Fibroblast of the aortic adventitia (primary cell): ENCODE results near the gene ANKFN1. TPM values are rescaled to one million over a fixed set of nuclear protein-coding genes. Genes with fewer than 3 reads are reported as not detected.
"Not testable (repeated sequence)": the region's sequence is repeated elsewhere in the genome, so short reads cannot be mapped to it uniquely, and the experiment has no call there.

Experiments
- DNase-seq: peaks from one replicate; pipeline ENCODE4 v3.0.0-alpha.2; 2010; ENCODE audit warnings: low read depth
- H3K4me3 ChIP-seq: 2 replicates; pipeline ENCODE4 v1.5.1; 2011; ENCODE audit warnings: low read depth, mild to moderate bottlenecking, control low read depth, low read length, moderate library complexity
- CTCF ChIP-seq: IDR thresholded peaks from 2 replicates; pipeline ENCODE4 v1.5.1; 2011; ENCODE audit warnings: mild to moderate bottlenecking, low read length, control low read depth, inconsistent platforms; ENCODE audit not compliant: insufficient read depth
- total RNA-seq: library from RNA; depleted of rRNA; stranded (reverse); fragments of >200 nt; gene quantifications from 2 replicates; pipeline ENCODE4 v1.2.3, GENCODE V29; 2012; ENCODE audit warnings: low replicate concordance

Gene ANKFN1
- total RNA-seq, 1 donor, result not detected

DNA sequence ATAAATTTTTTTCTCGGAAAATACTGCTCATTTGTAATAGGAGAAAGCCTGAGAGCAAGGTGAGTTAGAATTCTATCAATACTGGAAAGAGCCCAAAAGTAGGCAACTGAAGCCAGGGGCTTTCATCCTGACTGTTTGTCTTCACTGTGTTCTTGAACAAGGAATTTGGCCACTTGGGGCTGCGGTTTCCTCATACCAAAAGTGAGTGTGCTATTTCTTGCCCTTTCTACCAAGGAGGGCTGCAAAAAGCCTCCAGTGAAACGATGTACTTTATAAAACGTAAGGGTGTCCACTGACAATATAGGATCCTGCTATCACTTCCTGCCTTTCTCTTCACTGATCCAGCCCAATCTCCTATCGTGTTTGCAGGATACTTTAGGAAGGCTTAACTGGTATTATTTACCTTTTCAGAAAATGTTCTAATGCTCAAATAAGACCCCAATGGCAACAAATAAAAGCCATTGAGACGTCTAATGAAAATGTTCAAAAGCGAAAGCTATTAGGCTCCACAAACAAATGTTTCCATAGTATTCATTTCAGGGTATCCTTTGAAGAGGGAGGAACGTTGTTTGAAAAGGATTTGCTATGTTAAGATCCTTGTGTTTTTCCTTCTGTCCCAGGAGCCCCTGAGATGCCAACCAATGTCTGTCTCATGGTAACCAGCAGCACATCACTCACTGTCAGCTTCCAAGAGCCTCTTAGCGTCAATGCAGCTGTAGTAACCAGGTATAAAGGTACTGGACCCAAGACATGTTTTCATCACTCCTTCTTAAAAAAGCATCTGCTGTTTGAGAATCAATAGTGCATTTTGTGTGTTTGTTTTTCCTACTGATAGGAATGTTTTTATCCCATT lies 220.9 kb downstream of the ANKFN1 start:
- no peak for TF ChIP-seq CTCF
- no peak for DNase-seq
- no peak overlapping the region for H3K4me3 ChIP-seq

GRCh38 chr17:56389356-56389755 lies 236.1 kb downstream of the ANKFN1 start:
- DNase-seq, result no peak
- H3K4me3 ChIP-seq, result no peak overlapping the region
- TF ChIP-seq CTCF, result no peak

DNA sequence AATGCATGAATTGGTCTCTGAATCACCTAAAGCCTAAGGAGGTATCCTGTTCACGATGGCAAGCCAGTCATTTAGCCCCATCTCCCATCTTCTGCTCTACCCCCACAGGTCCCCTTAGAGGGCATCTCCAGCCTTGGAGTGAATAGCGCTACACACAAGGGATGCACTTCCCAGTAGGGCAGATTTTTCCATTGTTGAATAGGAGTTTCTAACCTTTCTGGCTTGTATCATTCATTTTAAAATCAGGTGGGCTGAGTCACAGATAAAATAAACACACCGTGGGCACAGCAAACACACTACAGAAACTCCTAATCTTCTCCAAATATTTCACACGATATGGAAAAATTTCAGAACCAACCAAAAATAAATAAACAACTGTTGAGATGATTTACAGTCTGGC lies 239.0 kb downstream of the ANKFN1 start:
- no peak overlapping the region for H3K4me3 ChIP-seq
- no peak for DNase-seq
- no peak for TF ChIP-seq CTCF

DNA sequence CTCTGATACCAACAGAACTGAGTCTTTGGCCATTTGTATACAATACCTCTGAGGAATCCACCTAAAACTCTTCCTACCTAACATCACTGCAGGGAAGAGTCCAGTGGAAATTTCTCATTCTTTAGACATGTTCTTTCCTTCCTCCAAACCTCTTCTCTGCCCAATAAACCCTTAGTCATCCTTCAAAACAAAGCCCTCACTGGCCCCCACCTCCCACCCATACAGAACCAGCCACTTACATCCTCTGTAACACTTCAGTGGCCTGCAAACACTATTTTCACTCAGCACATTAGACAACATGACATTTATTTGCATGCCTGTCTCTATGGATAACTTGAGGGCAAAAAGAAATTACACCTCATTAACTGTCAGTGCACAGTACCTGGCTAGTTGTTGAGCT lies 239.9 kb downstream of the ANKFN1 start:
- DNase-seq, result no peak
- no peak for TF ChIP-seq CTCF
- no peak overlapping the region for H3K4me3 ChIP-seq

DNA sequence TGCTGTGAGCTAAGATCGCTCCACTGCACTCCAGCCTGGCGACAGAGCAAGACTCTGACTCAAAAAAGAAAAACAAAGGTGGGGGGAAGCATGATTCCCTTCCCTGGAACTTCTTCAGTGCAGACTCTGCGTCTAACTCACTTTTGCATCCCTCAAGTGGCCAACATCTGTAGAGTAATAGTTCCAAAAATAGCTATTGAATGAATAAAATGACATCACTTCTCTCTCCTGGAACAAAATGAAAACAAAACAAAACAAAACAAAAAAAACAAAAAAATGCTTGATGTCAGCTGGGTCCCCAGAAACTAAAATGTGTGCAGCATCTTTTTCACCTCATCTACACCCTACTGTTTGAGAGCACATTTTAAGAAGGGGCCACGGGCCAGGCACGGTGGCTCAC lies 242.5 kb downstream of the ANKFN1 start:
- no peak overlapping the region for H3K4me3 ChIP-seq
- TF ChIP-seq CTCF, result no peak
- DNase-seq, result no peak

GRCh38 chr17:56407086-56407485 lies 253.8 kb downstream of the ANKFN1 start:
- TF ChIP-seq CTCF, result no peak
- H3K4me3 ChIP-seq, result no peak overlapping the region
- DNase-seq, result no peak

DNA sequence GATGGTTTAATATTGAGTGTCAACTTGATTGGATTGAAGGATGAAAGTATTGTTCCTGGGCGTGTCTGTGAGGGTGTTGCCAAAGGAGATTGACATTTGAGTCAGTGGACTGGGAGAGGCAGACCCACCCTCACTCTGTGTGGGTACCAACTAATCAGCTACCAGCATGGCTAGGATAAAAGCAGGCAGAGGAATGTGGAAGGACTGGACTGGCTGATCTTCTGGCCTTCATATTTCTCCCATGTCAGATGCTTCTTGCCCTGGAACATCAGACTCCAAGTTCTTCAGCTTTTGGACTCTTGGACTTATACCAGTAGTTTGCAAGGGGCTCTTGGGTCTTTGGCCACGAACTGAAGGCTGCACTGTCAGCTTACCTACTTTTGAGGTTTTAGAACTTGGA lies 259.1 kb downstream of the ANKFN1 start:
- not testable (repeated sequence) for DNase-seq

More for the DNA sequence above, 259.1 kb downstream of the ANKFN1 start:
- H3K4me3 ChIP-seq, result not testable (repeated sequence)
